ENCODE results near the gene BMAL1.

BMAL1 gene

DNA sequence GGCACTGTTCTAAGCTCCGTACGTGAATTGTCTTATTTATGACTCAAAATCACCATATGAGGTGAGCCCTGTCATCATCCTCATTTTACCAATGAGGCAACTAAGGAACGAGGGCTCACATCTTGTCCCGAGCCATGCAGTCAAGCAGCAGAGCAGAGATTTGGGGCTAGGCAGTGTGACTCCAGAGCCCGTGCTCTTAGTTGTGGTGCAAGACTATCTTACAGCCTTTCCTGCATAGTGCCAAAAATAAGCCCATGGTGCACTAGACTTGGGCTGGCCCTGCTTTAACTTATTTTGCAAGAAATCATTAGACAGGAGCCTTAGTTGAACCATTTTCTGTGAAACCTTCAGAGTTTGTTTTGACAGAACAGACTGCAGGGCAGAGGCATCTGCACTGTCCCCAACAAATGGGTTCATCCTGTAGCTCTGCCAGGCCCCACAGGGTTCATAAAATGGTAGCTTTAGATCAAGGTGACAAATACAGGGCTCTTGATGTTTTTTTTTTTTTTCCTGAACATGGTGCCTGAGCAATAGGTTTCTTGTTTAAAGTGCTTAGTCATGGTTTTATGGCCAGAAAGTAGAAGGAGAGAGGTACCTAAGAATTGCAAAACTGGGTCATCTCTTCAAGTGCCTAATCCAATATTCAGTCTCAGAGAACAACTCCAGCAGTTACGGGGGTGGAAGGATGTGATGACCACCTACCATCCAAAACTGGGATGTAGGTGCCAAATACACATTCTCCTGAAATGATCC is 56.6 kb downstream of the BMAL1 start:
- Mint-ChIP-seq H3K9me3 (no peaks in the 10 kb centered on the region), H3K4me3 (no peak overlapping the region), H3K27ac (no peak overlapping the region), H3K27me3 (no peaks in the 10 kb centered on the region), H3K4me1 (peaks cover 39% of the 10 kb centered on the region), H3K36me3 (peaks cover 4% of the 10 kb centered on the region)
- no peak for ATAC-seq

DNA sequence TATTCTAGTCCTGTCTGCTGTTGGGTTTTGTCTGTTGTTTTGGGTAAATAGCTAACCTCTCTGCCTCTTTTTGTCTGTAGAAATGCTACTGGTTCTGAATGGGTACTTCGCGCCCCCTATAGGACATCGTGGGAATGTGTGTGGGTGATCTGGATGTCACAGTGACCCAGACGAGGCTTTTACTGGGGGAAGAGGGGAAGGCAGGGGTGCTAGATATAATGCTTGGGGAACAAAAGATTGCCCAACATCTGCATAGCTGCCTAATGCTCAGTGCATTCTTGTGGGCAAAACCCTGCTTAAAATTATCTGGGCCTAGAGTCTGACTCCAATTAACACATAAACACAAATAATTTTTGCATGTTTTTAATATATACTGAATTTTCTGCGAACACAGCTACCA is 57.7 kb downstream of the BMAL1 start:
- H3K36me3 Mint-ChIP-seq, result peaks cover 4% of the 10 kb centered on the region
- no peak overlapping the region for H3K27ac Mint-ChIP-seq
- no peaks in the 10 kb centered on the region for H3K27me3 Mint-ChIP-seq
- H3K9me3 Mint-ChIP-seq, result no peaks in the 10 kb centered on the region
- ATAC-seq, result peak; percentile 63
- no peak overlapping the region for H3K4me3 Mint-ChIP-seq
- H3K4me1 Mint-ChIP-seq, result peaks cover 47% of the 10 kb centered on the region

DNA sequence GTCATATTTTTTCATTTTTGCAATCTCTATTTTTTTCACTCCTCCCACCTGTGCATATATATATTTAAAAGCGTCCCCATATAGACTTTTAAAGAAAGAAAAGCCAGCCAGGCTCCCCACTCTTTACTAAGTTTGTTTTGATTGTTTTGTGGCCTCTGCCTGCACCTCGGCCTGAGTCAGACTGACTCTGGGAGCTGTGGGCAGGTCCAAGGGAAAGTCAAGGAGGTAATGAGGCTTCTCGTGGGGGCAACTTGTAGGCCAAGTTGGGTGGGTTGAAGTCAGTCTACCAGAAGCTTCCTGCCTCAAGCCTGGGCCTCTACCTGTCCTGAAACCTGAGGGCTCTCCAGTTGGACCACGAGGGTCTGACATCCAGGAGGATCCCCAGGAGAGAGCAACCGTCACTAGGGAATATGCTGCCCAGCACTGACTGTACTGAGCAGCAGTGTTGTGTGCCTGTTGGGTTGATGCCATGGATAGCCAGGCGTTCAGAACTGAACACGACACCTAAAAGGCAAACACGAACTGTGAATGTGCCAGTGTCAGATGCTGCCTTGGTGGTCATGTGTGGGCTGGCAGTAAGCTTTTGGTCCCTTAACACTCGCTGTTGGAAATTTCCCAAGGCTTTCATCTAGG is 58.8 kb downstream of the BMAL1 start:
- H3K36me3 Mint-ChIP-seq, result peaks cover 7% of the 10 kb centered on the region
- H3K27me3 Mint-ChIP-seq, result no peaks in the 10 kb centered on the region
- no peak for ATAC-seq
- H3K27ac Mint-ChIP-seq, result no peak overlapping the region
- no peak overlapping the region for H3K4me3 Mint-ChIP-seq
- peaks cover 57% of the 10 kb centered on the region for H3K4me1 Mint-ChIP-seq
- no peaks in the 10 kb centered on the region for H3K9me3 Mint-ChIP-seq

DNA sequence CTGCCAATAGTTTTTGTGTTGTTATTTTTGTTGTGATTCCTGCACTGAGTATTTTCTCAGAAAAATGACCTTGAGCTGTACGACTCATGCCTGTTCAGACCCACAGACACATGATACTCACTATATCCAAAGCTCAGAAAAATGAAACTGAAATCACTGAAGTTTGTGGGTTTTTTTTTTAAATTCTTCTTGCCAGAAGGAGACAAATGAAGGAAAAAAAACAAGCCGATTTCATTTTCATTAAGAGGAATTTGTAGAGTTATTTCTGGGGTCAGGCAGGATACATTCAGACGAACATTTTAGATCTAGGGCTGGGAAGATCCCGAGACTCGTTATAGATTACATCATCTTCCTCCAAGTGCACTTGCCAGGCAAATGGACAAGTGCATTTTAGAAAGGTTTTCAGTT is 60.4 kb downstream of the BMAL1 start:
- Mint-ChIP-seq H3K36me3 (peaks cover 5% of the 10 kb centered on the region), H3K27ac (peak overlapping the region; percentile 20), H3K9me3 (no peaks in the 10 kb centered on the region), H3K4me1 (peaks cover 58% of the 10 kb centered on the region), H3K4me3 (no peak overlapping the region), H3K27me3 (no peaks in the 10 kb centered on the region)
- ATAC-seq, result no peak

DNA sequence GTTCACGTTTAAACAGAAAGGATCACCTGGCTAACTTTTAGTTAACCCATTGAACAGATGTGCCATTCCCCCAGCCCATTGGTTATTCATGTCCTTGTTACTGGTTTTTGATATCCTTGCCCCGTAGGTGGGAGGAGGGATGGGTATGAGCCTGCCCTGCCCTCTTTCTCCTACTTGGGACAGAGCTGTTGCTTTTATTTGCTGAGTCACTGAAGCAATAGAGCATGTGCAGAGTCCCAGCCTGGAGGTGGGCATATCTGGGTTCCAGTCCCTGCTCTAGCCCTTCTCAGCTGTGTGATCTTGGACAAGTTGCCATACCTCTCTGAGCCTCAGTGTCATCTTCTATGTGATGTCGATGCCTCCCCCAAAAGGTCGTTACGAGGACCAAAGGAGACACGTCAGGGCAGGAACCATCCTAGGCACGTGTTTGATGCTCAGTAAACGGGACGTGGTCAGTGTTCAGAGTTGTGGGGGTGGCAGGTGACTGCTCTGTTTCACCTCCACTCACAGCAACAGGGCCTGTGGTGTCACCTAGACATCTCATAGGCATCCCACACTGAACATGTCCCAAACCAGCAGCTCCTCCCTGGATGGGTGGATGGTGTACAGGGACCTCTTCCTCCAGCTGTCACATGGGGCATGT is 61.0 kb downstream of the BMAL1 start:
- peak; percentile 6 for ATAC-seq
- Mint-ChIP-seq H3K36me3 (peaks cover 5% of the 10 kb centered on the region), H3K27me3 (no peaks in the 10 kb centered on the region), H3K4me1 (peaks cover 53% of the 10 kb centered on the region), H3K4me3 (no peak overlapping the region), H3K9me3 (no peaks in the 10 kb centered on the region), H3K27ac (peak overlapping the region; percentile 20)

DNA sequence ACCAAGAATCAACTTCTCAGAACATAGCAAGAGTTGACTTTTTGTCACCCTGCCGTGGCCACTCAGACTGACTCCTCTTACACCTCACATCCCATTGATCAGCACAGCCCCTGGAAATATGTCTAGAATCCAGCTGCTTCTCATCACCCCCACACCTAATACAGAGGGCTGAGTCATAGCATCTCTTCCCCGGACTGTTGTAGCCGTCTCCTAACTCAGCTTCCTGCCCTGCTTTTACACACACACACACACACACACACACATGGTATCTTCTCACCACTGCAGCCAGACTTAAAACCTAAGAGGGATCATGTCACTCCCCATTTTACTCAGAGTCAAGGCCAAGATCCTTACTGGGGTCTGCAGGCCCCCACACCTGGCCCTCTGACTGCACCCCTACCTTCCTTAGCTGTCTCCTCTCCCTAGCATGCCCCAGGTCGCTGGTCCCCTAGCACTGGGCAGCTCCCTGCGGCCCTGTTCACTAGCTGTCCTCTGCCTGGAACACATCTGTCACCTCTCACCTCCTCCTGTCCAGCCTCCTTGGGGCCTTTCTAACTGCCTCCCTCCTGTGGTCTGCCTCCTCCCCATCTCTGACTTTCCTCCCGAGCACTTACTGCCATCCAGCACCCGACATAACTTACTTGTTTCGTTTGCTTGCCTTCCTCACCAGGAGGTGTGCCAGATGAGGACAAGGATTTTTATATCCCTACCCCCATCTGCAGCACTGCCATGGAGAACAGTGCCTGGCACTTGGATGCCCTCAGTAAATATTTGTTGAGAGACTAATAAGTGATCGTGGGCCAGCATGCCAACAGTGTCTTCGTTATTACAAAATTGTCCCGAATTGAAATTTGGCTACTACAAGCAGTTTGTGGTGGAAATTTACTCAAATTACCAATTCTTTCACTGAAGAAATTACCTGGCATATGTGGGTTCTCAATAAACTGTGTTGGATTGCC is 61.9 kb downstream of the BMAL1 start:
- H3K27me3 Mint-ChIP-seq, result no peaks in the 10 kb centered on the region
- H3K9me3 Mint-ChIP-seq, result no peaks in the 10 kb centered on the region
- H3K36me3 Mint-ChIP-seq, result peaks cover 10% of the 10 kb centered on the region
- peak overlapping the region; percentile 8 for H3K27ac Mint-ChIP-seq
- H3K4me1 Mint-ChIP-seq, result peaks cover 50% of the 10 kb centered on the region
- no peak overlapping the region for H3K4me3 Mint-ChIP-seq
- ATAC-seq, result no peak

DNA sequence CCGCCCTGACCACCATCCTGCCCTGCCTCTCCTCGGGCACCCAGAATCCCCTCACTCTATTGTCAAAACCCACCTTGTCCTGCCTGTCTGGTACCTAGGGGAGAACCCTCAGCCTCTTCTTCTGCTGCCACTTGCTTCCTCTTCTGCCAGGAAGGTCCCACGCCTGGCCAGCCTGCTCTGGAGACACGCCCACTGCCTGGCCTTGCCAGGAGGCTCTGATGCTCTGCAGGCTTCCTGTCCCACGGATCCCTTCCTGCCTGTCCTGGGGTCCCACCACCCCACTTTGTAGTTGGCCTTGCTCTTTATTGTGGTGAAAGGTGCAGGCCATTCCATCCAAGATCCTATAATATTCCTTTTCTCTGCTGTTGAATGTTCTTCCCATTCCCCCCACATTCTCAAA is 63.4 kb downstream of the BMAL1 start:
- no peaks in the 10 kb centered on the region for H3K27me3 Mint-ChIP-seq
- H3K36me3 Mint-ChIP-seq, result peaks cover 10% of the 10 kb centered on the region
- no peak overlapping the region for H3K27ac Mint-ChIP-seq
- H3K4me3 Mint-ChIP-seq, result no peak overlapping the region
- no peak for ATAC-seq
- H3K4me1 Mint-ChIP-seq, result peaks cover 51% of the 10 kb centered on the region
- no peaks in the 10 kb centered on the region for H3K9me3 Mint-ChIP-seq

DNA sequence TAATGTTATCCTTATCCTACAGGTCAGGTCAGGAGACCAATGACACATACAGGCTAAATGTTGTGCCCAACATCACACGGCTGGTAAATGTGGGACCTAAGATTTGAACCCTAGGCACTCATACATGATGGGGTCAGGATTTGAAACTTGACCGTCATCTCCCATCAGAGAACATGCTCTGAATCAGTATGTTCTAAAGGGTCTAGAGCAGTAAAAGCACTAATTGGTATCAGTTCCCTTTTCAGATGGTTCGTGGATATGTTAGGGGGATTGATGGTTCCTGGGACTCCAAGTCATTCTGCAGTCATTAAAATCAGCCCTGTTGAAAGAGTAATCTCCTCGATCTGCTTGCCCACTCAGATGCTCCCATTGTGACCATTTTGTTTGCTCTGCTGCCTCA is 65.5 kb downstream of the BMAL1 start:
- Mint-ChIP-seq H3K4me1 (peaks cover 56% of the 10 kb centered on the region), H3K27ac (no peak overlapping the region)
- peak; percentile 75 for ATAC-seq

DNA sequence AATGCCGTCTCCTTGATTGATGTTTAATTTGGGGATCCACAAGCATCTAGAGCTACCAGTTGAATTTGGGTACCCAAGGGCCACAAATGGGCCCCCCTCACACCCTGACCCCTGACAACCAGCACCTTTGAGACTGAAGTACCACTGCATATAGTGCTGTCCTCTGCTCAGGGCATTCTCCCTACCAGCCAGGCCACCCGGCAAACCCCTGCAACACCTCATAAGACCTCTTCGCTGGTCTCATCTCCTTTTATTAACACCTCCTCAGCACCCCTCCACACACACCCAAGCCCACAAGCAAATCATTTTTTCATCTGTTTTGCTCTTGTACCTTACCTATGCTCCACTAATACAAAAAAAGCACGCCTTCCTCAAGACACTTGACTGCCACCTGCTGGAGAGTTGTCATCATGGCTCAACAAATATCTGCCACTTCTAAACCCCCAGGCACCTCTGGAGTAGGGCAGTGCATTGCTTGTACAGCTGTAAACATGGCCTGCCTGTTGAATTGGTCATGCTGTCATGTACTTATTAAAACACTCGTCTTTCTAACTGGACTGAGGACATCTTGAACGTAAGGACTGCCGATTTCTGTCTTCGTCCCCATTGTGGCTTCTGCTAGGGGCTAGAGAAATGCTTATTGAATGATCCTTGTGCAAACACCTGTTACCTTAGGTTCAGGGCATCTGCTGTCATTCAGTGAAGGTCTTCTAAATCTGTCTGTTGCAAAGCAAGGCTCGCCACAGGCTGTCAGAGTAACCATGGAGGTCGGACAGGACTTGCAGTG is 66.5 kb downstream of the BMAL1 start:
- H3K27ac Mint-ChIP-seq, result no peak overlapping the region
- peak; percentile 44 for ATAC-seq
- peaks cover 10% of the 10 kb centered on the region for H3K36me3 Mint-ChIP-seq

More for the DNA sequence above, 65.5 kb downstream of the BMAL1 start:
- no peaks in the 10 kb centered on the region for H3K9me3 Mint-ChIP-seq
- H3K27me3 Mint-ChIP-seq, result no peaks in the 10 kb centered on the region
- no peak overlapping the region for H3K4me3 Mint-ChIP-seq
- H3K36me3 Mint-ChIP-seq, result peaks cover 10% of the 10 kb centered on the region

DNA sequence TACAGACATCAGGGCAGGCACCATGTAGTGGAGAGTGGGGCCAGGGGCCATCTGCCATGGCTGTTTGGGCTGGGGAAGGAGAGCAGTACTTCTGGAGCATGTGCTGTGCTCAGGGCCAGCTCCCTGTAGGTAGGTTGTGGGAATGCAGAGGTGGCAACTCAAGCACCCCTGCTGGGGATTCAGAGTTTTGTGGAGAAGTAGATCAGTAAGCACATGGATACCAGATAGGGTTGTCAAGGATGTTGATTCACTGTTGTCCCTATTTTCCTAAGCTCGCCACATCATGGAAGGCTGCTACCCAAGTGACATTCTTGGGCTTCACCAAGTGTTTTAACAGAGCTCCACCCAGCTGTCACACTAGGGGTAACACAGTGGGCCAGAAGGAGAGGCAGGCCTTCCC is 67.2 kb downstream of the BMAL1 start:
- Mint-ChIP-seq H3K36me3 (peaks cover 10% of the 10 kb centered on the region), H3K27ac (no peak overlapping the region), H3K9me3 (no peaks in the 10 kb centered on the region), H3K27me3 (no peaks in the 10 kb centered on the region), H3K4me3 (no peak overlapping the region), H3K4me1 (peaks cover 48% of the 10 kb centered on the region)
- no peak for ATAC-seq

More for the DNA sequence above, 66.5 kb downstream of the BMAL1 start:
- Mint-ChIP-seq H3K4me1 (peaks cover 54% of the 10 kb centered on the region), H3K9me3 (no peaks in the 10 kb centered on the region), H3K27me3 (no peaks in the 10 kb centered on the region), H3K4me3 (no peak overlapping the region)

DNA sequence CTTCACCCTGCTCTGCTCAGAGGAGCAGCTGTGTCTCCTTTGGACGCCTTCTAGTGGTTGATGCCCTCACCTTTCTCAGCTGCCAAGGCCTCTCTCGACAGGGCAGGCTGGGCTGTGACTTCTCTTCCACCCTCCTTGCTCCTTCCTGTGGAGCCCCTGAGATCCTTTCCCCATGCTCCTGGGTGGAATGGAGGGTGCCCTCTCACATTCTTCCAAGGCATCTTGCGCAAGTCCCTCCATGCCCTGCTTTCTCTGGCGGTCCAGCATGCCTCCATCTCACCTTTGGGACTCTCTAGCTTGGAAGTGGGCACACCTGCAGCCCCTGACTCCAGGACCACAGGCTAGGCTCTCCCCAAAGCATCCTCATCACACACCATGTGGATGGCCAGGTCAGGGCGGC is 68.9 kb downstream of the BMAL1 start:
- Mint-ChIP-seq H3K27ac (peak overlapping the region; percentile 11), H3K4me3 (no peak overlapping the region), H3K36me3 (peaks cover 14% of the 10 kb centered on the region), H3K4me1 (peaks cover 34% of the 10 kb centered on the region), H3K27me3 (no peaks in the 10 kb centered on the region), H3K9me3 (no peaks in the 10 kb centered on the region)
- ATAC-seq, result no peak

DNA sequence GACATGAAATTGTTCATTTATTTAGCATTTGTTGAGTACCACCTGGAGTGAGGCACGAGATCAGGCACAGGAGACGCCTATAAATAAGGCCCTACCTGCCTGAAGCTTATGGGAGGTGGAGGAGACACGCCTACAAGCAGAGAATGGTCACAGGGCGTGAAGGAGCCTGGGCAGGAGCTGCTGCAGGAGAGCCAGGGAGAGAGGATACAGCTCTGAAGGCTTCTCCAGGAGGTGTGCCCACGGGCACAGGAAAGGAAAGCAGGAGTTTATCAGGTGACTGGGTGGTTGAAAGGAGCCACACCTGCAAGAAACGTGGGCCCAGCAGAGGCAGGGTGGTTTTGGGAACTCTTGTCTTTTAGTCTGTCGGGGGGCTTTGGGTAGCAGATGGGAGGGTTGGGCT is 70.3 kb downstream of the BMAL1 start:
- Mint-ChIP-seq H3K9me3 (no peaks in the 10 kb centered on the region), H3K4me3 (peak overlapping the region; percentile 2), H3K36me3 (peaks cover 21% of the 10 kb centered on the region), H3K27me3 (no peaks in the 10 kb centered on the region), H3K27ac (peak overlapping the region; percentile 64), H3K4me1 (peaks cover 28% of the 10 kb centered on the region)
- ATAC-seq, result no peak

DNA sequence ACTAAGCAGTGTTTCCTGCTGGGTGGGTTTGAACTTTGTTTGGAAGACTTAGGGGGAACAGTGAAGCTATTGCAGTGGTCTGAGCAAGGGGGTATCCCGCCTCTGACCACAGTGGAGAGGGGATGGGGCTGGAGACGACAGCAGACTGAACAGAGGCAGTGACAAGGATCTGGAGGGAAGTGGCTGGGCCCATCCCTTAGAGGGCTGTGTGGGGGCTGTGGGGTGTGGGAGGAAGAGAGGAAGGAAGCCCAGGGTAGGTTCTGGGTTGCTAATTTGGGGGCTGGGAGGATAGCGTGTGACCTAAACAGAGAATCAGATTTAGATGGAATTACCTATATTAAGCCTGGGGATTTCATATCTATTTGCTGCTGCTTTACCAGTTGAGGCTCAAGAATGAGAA is 70.7 kb downstream of the BMAL1 start:
- Mint-ChIP-seq H3K4me1 (peaks cover 27% of the 10 kb centered on the region), H3K36me3 (peaks cover 21% of the 10 kb centered on the region), H3K27ac (peak overlapping the region; percentile 64), H3K9me3 (no peaks in the 10 kb centered on the region), H3K4me3 (peak overlapping the region; percentile 2), H3K27me3 (no peaks in the 10 kb centered on the region)
- ATAC-seq, result peak; percentile 66

DNA sequence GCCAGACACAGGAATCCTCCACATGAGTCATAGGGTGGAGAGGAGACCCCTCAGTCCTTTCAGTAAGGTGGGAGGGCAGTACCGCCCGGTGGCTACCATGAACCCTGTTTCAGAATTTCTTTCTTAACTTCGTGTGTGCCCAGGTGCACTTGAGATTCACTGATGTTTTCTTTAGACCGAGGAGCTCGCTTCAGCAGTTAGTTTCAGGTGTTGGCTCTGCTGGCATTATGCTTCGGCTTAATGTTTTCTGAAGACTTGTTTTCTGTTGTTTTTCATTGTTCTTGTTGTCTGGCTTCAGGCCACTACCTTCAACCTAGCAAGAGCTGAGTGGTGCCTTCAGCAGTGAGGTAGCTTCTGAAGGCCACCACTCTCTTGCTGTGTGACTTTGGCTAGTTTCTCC is 71.5 kb downstream of the BMAL1 start:
- H3K9me3 Mint-ChIP-seq, result no peaks in the 10 kb centered on the region
- ATAC-seq, result no peak
- H3K27me3 Mint-ChIP-seq, result no peaks in the 10 kb centered on the region
- H3K36me3 Mint-ChIP-seq, result peaks cover 20% of the 10 kb centered on the region
- no peak overlapping the region for H3K4me3 Mint-ChIP-seq
- H3K27ac Mint-ChIP-seq, result peak overlapping the region; percentile 64
- H3K4me1 Mint-ChIP-seq, result peaks cover 23% of the 10 kb centered on the region

Data from stimulated activated memory B cell treated with anti-CD40 and anti-IgM and Interleukin-4, amounts not matched to agents 10 μg/mL and 1 μg/mL and 100 μg/mL, for 72 hours (primary cell).